NCI-H187 (cell line): Measurements from ENCODE around the gene CNOT8.
"Not testable (repeated sequence)": the region's sequence is repeated elsewhere in the genome, so short reads cannot be mapped to it uniquely, and the experiment has no call there.

Source experiments
- DNase-seq, 2 experiments: peaks; one replicate each; lab custom pipeline; 2025; lab: John Stamatoyannopoulos, UW

Gene CNOT8

GRCh38 chr5:154835701-154836052 is 22.8 kb upstream of the CNOT8 start:
- DNase-seq, result not testable (repeated sequence)

DNA sequence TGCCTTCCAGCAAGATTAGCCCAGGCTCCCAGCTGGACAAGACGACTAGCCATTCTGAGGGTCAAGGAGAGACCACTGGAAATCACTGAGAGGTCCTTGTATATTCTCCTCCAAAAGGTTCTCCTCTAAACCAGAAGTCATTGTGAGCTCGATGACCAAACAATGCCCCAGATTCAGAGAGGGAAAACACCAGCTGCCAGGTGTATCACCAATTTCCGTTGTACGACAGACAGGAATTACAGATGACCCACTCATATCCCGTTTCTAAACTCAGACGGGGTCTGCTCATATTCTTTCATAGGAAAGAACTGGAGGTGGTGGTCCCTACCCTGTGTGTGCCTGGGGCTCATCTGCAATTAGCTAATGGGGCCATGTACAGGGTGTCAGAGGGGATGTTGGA is 22.2 kb upstream of the CNOT8 start:
- no peak for DNase-seq

GRCh38 chr5:154837009-154837901 is 21.2 kb upstream of the CNOT8 start:
- DNase-seq, result no peak

- DNase-seq, result no peak
Measured at GRCh38 chr5:154840435-154841272, 17.8 kb upstream of the CNOT8 start.

DNA sequence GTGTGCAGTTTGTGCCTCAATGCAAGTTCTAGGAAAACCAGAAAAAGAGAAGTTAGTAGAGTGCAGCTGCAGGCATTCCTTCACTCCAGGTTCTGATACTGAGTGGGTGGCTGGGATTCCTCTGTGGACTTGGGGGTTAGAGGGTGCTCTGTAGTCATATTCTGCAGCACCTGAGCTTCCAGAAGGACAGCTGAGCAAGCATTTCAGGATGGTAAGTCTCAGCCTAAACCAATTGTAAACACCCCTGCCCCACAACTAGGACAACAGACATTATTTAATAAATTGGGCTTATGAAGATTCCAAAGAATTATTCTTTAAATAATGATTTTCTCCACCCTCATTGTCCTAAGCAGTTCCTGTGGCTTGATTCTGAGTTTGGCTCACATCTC is 17.2 kb upstream of the CNOT8 start:
- DNase-seq, result no peak

GRCh38 chr5:154842689-154843530 is 15.5 kb upstream of the CNOT8 start:
- DNase-seq, result no peak

DNA sequence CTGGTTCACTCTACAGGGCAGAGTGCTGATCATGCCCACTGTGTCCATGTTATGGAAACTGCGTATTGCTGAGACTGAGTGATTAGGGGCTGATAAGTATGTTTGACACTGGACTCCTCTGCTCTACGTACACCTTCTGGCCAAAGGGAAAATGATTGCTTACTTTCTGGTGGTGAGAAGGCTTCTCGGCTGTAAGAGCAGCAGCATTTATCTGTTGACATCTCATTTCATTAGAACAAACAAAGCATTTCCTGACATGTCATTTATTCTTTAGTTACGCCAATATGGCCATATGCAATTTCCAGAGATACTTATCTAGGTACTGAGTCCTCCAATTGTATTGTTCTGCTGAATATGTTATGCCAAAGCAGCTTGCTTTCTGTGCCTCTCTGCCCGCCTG is 13.6 kb upstream of the CNOT8 start:
- no peak for DNase-seq

DNA sequence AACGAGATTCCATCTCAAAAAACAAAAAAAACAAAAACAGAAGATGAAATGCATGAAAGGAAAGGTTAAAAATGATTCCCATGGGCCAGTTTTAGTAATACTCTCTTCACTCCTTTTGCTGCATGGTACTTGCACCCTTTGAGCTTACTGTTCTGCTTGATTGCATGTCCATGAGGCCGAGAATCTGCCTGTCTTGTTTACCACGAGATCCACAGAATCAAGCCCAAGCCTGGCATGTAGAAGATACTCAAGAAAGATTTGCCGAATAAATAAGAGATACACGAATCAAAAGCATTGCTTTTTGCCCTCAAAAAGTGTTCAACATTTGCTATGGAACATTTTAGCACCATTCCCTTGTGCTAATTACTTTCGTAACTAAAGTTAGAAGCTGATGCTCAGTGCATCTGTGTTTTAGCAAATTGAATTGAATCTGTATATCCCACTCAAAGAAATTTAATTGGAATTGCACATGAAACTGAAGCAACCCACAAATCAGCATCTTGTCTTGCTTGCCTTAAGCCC is 9.1 kb upstream of the CNOT8 start:
- DNase-seq, result no peak

DNA sequence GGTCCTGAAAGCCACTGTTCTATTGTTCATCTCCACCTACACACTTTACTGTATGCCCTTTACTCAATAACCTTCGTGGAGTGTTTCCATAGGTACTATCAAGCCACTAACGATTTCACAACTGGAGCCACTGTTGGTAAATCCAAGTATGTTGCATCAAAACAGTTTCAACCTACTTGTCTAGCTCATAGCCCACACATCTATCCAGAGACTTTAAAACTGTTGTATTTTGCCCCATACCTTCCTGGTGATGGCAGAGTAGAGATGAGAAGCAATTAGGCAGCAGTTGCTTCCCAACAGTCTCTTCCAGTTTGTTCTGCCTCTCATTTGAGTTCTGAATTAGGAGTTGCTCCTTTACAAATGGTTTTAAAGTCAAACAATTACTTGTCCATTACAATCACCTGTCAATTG is 8.6 kb upstream of the CNOT8 start:
- no peak for DNase-seq

DNA sequence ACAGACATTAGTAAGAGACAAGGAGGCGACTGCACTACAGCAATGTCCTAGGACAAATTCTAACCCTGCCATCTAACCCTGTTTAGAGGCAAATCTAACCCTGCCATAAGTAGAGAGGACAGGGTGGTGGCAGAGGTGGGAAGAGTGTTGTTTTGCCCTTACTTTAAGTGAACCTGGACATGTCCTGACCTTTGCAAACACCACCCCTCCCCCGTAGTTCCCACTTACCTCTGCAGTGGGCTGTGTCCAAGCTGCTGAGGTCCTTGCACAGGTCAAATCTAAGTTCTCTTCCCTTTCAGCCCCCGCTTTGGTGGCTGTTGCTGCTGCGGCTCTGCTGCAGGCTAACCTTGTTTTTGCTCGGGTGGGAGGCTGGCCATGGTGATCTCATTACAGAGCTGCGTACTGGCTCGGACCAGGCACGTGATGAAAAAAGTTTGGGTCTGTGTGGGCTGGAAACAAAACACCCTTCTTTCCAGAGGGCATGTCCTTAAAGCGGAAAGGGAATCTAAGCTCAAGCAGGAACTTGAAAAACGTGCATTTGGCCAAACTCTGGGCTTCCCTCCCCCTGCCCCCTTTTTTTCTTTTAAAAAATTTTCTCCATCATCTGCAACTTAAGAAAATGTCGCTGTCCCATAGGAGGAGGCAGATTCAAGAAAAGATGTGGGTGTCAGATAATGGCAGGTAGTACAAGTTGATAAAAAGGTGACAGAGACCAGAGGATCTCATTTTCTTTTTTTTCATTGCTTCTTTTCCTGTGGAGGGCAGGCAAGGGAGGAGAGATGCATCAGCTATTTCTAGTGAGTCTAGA is 8.0 kb upstream of the CNOT8 start, which contains the start of gene FAXDC2:
FAXDC2 (minus strand) TSS at position 349 of the 808 bp plus-strand sequence. CDS start 12,425 bp downstream, outside the sequence.
- DNase-seq, result no peak

- DNase-seq, result no peak
Measured at GRCh38 chr5:154851351-154851750, 7.1 kb upstream of the CNOT8 start.

DNA sequence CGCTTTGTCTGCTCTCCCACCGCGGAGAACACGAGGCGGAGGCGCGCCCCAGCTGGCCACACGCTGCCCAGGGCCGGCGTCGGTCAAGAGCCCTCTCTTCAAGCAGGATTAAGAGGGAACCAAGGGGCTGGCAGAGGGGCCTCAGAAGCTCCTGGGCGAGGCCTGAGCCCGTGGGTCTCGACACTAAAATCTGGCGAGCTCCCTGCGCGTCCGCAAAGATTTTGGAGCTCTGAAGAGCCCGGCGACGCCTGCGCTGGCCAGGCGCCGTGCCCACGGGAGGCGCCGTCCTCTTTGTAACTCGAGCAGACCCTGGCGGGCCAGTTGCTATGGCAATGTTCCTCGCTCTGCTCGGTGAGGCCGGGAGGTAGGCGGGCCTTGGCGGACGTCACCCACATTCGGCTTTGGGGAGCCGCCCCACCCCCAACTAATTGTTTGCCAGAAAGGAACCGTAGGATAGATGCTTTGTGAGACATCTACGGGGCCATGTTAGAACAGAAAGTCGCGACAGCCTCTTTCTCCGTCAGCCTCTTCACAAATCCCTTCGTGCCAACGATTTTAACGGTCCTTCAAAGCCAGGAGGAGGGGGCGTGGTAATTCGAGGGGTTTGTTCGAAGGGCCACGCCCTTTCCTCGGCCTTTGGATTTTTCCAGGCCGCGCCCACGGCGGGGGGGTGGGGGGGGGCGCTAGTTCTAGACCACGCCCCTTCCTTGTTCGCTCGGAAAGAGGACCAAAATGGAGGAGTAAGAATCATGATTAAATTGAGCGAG is 714 bp upstream of the CNOT8 start:
- DNase-seq, result peak; percentile 90 to 96

DNA sequence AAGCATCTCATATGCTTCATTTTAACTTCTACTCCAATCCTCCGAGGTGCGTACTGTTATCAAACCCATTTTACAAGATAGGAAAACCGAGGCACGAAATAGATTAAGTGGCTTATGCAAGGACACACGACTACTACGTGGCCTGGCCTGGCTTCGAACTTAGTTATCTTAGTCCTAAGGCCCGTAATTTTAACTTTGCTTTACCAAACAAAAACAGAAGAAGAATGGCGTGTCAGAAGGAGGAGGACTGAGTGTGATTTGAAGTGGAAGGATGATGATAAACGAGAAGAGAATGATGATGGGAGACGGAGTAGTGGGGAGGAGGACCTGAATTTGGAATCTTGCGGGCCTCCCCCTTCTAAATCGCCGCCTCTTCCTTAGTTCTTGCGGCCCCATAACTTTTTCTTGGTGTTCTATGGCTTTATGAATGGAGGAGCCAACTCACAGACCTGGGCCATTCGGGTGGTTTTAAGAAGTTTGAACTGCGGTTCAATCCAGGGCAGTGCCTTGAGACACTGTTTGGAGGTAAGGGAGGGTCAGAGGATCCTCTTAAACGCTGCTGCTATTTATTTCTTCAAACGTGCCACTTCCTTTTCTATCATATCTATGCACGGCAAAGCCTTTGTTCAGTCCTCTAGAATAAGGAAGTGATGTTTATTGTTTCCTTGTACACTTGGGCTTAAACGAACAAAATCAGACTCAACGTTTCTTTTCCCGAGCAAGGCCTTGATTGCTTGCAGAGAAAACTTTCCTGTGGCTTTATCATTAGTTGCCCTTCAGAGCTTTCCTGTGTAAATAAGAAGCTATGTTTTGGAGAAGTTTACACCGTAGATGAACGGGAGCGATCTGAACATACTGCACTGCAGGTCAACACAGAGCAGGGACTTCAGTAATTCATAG is 795 bp downstream of the CNOT8 start:
- no peak for DNase-seq

GRCh38 chr5:154860123-154860522 is 1.7 kb downstream of the CNOT8 start:
- DNase-seq, result no peak

- no peak for DNase-seq
Measured at GRCh38 chr5:154860765-154861164, 2.3 kb downstream of the CNOT8 start.

GRCh38 chr5:154861946-154862345 is 3.5 kb downstream of the CNOT8 start:
- DNase-seq, result no peak

DNA sequence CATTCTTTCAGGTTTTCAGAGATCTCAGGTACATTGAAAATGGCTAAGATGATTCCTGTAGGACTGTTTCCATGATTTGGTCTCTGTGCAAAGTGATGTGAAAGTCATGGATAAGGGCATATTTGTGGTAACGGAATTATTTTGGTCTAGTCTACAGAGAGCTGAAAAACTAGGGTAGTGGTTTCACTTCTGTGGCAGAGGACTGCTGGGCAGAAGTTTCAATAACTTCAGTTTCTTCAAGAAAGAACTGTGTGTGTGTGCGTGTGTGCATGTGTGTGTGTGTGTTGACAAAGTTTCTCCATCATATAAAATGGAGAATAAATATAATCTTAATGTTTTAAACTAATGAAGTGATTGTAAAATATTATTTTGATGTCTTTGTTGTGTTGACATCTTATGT is 4.3 kb downstream of the CNOT8 start:
- no peak for DNase-seq

DNA sequence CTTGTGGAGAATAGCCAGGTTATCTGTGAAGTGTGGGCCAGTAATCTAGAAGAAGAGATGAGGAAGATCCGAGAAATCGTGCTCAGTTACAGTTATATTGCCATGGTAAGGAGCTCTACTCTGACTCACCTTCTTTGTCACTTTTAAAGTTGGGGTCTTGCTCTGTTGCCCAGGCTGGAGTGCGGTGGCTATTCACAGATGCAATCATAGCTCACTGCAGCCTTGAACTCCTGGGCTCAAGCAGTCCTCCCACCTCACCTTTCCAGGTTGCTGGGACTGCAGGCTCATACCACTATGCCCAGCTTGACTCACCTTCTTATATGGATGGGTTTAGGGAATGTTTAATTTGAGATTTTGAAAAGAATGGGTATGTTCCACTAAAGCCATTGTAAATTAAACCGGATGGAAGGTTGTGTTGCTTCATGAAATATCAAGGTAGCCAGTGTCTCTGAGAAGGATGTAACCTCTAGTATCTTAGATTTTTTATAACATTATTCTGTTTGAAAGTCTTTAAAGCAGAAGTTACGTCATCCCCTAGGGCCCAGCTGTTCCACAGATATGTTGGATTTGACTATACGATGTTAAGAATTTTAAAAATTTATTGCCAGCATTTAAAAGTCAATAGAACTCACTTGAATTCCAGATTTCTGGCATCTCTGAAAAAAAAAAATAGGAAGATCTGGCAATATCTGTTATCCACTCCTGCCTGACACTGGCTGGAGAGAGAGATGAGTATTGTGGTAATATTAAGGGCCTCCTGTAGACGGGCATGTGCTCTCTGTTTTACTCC is 5.1 kb downstream of the CNOT8 start:
- DNase-seq, result no peak
